Spleen (tissue), 7 donors: ENCODE data around the gene KIF21A.

Experiments
- POLR2A ChIP-seq, 3 donors: fragments of 450-650 bp; IDR thresholded peaks; one replicate each; pipeline ENCODE4 v1.5.1; 2017; ENCODE audit warnings: antibody characterized with exemption in 3 of 3, mild to moderate bottlenecking in 1 of 3
- POLR2AphosphoS5 ChIP-seq, 3 donors: sonication (generic); formaldehyde crosslinking; IDR thresholded peaks; one replicate each; pipeline ENCODE4 v1.5.1; 2017; ENCODE audit warnings: antibody characterized with exemption in 3 of 3
- TF ChIP-seq, protein P1 (sequence below), 11 experiments: fragments of 200-600 bp in 7 of 11; fragments of 450-650 bp in 4 of 11; sonication (generic) in 4 of 11; IDR thresholded peaks in 8 of 11; conservative IDR thresholded peaks in 3 of 11; 1 replicate in 7 of 11; 2 replicates in 4 of 11; pipeline versions ENCODE4 v1.4.0 to v1.8.0; 2016 to 2021; ENCODE audit warnings: antibody characterized with exemption in 11 of 11, inconsistent platforms in 4 of 11, mild to moderate bottlenecking in 1 of 11
- donor health status: DM: no; HTN: no; CAD: no; lungs with moderate emphysema.
- donor health status: DM: no; HTN: no; CAD: no.
- donor health status: DM: no; HTN: no; CAD: no.

DNA sequence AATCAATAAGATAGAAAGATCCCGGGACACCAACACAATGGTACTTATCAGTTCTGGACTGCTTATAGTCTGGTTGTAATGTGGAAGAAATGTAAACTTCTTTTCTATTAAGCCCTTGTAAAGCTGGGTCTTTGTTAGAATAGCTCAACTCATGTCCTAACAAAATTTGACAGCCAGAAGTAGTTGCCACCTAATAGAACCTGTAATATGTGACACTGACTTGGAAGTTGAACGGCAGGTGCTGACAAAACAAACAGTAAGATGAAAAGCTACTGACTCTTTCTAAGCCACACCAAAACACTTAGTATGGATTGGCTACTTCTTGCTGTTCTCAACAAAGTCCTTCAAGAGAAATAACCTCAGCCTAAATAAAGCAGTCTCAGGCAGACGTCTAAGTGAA is 56.6 kb downstream of the KIF21A start:
- TF ChIP-seq POLR2AphosphoS5 (IDR thresholded peaks at IDR 0.05) (no peak), POLR2A (IDR thresholded peaks at IDR 0.05) (no peak)
- TF ChIP-seq, protein P1, sequence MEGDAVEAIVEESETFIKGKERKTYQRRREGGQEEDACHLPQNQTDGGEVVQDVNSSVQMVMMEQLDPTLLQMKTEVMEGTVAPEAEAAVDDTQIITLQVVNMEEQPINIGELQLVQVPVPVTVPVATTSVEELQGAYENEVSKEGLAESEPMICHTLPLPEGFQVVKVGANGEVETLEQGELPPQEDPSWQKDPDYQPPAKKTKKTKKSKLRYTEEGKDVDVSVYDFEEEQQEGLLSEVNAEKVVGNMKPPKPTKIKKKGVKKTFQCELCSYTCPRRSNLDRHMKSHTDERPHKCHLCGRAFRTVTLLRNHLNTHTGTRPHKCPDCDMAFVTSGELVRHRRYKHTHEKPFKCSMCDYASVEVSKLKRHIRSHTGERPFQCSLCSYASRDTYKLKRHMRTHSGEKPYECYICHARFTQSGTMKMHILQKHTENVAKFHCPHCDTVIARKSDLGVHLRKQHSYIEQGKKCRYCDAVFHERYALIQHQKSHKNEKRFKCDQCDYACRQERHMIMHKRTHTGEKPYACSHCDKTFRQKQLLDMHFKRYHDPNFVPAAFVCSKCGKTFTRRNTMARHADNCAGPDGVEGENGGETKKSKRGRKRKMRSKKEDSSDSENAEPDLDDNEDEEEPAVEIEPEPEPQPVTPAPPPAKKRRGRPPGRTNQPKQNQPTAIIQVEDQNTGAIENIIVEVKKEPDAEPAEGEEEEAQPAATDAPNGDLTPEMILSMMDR (IDR thresholded peaks at IDR 0.05 in 8 of 11, conservative IDR thresholded peaks at IDR 0.05 in 3 of 11), result no peak
